ENCODE results near the gene LHX2.

The LHX2 gene

DNA sequence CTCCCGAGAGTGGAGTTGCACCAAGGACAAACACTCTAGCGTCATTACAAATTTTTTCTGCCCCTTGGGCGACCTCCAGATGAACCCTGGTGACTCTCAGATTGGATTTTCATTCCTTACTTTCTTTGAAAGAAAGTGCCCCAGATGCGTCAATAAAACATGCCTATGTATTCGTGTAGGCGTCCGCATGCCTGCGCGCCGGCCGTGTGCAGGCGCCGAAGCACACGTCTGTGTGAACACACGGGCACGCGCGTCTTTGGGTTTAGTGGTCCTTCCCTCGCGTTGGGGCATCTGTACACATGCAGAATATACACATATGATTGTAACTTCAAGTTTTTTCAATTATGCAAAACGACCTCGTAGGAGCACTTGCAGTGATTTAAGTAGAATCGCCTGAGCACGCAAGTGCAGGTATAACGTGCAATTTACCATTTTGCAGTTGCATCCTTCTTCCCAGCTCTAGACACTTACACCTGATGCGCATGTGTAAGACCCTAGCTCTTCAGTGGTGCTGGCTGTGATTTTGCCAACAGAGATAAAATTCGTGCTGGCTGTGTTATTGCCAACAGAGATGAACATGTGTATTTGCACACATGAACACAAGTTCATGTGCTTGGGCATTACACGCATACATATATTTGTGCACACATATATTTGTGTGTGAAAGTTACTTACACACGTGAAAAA lies 1.9 kb upstream of the LHX2 start:
- H3K27me3 ChIP-seq (ENCODE audit: control insufficient read depth, insufficient read depth, low read length): peaks cover 96% of the 10 kb centered on the region
- H3K36me3 ChIP-seq (ENCODE audit: control insufficient read depth, insufficient read depth, low read length): no peaks in the 10 kb centered on the region
- H3K4me1 ChIP-seq (ENCODE audit: control insufficient read depth, insufficient read depth, low read length): peaks cover 9% of the 10 kb centered on the region
- peak overlapping the region; percentile 45 for H3K4me3 ChIP-seq (ENCODE audit: low read depth, low read length)
- H3K9me3 ChIP-seq (ENCODE audit: control insufficient read depth, insufficient read depth, low read length): no peaks in the 10 kb centered on the region
- H3K9ac ChIP-seq (ENCODE audit: low read depth, low read length): no peak overlapping the region

GRCh38 chr9:124010303-124010664 lies 1.3 kb upstream of the LHX2 start:
- peaks cover 96% of the 10 kb centered on the region for H3K27me3 ChIP-seq (ENCODE audit: control insufficient read depth, insufficient read depth, low read length)
- no peaks in the 10 kb centered on the region for H3K9me3 ChIP-seq (ENCODE audit: control insufficient read depth, insufficient read depth, low read length)
- H3K4me3 ChIP-seq (ENCODE audit: low read depth, low read length): peak overlapping the region; percentile 50
- H3K9ac ChIP-seq (ENCODE audit: low read depth, low read length): no peak overlapping the region
- peaks cover 6% of the 10 kb centered on the region for H3K4me1 ChIP-seq (ENCODE audit: control insufficient read depth, insufficient read depth, low read length)
- H3K36me3 ChIP-seq (ENCODE audit: control insufficient read depth, insufficient read depth, low read length): no peaks in the 10 kb centered on the region

DNA sequence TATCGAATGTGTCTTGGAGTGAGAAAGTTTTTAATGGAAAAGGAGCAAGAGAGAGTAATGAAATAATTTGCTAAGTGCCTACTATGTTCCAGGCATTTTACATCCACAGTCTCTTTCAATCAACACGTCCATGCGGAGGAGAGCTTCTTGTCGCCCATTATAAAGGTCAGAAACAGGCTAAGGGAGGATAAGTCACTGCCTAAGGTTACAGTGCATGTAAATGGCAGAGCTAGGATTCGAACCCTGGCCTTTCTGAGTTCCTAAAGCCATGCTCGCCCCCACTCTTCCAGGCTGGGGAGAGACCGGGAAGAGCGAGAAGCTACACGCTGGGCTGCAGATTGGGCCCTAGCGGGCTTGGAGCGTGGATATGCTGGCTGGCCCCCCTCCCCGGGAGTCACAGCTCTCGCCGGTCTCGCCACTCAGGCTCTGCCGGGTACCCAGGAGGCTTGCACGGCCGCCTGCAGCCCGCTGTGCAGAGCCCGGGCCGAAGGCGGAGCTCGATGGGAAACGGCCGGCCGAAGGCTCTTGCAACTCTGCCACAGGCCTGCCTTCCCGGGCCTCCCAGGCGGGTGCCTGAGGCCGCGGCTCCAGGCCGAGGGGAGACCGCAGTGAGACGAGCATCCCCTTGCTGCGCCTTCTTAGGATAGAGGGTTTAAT lies 775 bp upstream of the LHX2 start:
- H3K4me3 ChIP-seq (ENCODE audit: low read depth, low read length): peak overlapping the region; percentile 50
- no peaks in the 10 kb centered on the region for H3K9me3 ChIP-seq (ENCODE audit: control insufficient read depth, insufficient read depth, low read length)
- H3K36me3 ChIP-seq (ENCODE audit: control insufficient read depth, insufficient read depth, low read length): no peaks in the 10 kb centered on the region
- peaks cover under 1% of the 10 kb centered on the region for H3K4me1 ChIP-seq (ENCODE audit: control insufficient read depth, insufficient read depth, low read length)
- H3K9ac ChIP-seq (ENCODE audit: low read depth, low read length): no peak overlapping the region
- H3K27me3 ChIP-seq (ENCODE audit: control insufficient read depth, insufficient read depth, low read length): peaks cover 96% of the 10 kb centered on the region

DNA sequence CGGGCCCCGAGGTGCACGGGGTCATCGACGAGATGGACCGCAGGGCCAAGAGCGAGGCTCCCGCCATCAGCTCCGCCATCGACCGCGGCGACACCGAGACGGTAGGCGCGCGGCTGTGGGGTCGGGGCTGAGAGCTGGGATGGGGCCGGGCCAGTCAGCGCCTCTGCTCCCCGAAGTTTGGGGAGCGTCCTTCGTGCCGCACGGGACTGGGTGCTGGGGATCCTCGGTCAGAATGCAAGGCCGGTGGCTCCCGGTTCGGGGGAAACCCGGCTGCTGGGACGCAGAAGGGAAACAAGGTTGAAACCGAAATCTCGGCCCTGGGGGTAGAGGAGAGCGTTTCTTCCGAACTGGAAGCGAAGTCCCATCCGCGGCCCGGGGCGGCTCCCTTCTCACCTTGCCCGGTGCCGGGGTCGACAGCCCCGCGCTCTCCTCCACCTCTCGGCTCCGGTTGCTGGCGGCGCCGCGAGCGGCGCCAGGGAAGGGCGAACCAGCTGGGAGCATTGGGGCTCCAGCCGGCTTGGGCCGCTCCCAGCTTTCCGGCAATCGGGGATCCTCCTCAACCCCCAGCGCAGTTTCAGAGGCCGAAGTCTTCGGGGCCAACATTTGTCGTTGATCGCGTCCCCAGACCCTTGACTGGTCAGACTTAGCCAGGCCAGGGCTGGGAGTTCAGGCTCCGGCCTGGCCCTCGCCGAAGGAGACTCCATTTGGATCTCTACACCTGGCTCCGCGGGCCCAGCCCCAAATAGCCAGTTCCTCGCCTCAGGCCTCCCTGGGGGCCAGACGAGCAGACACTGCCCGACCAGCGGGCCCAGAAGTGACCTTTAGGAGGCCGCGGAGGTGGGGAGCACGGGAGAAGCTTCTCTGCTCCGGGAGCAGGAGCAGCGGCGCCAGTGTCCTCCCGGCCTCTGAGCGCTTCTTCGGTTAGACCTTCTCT lies 1.1 kb downstream of the LHX2 start:
- Histone ChIP-seq H3K4me3 (ENCODE audit: low read depth, low read length) (peak overlapping the region; percentile 43), H3K27me3 (ENCODE audit: control insufficient read depth, insufficient read depth, low read length) (peaks cover 95% of the 10 kb centered on the region), H3K9ac (ENCODE audit: low read depth, low read length) (no peak overlapping the region)

GRCh38 chr9:124013309-124014210 lies 2.0 kb downstream of the LHX2 start:
- Histone ChIP-seq H3K4me1 (ENCODE audit: control insufficient read depth, insufficient read depth, low read length) (no peaks in the 10 kb centered on the region), H3K9me3 (ENCODE audit: control insufficient read depth, insufficient read depth, low read length) (no peaks in the 10 kb centered on the region), H3K4me3 (ENCODE audit: low read depth, low read length) (peak overlapping the region; percentile 43), H3K9ac (ENCODE audit: low read depth, low read length) (no peak overlapping the region), H3K27me3 (ENCODE audit: control insufficient read depth, insufficient read depth, low read length) (peaks cover 94% of the 10 kb centered on the region), H3K36me3 (ENCODE audit: control insufficient read depth, insufficient read depth, low read length) (no peaks in the 10 kb centered on the region)

More for the DNA sequence above, 1.1 kb downstream of the LHX2 start:
- H3K4me1 ChIP-seq (ENCODE audit: control insufficient read depth, insufficient read depth, low read length): no peaks in the 10 kb centered on the region
- H3K36me3 ChIP-seq (ENCODE audit: control insufficient read depth, insufficient read depth, low read length): no peaks in the 10 kb centered on the region
- no peaks in the 10 kb centered on the region for H3K9me3 ChIP-seq (ENCODE audit: control insufficient read depth, insufficient read depth, low read length)

DNA sequence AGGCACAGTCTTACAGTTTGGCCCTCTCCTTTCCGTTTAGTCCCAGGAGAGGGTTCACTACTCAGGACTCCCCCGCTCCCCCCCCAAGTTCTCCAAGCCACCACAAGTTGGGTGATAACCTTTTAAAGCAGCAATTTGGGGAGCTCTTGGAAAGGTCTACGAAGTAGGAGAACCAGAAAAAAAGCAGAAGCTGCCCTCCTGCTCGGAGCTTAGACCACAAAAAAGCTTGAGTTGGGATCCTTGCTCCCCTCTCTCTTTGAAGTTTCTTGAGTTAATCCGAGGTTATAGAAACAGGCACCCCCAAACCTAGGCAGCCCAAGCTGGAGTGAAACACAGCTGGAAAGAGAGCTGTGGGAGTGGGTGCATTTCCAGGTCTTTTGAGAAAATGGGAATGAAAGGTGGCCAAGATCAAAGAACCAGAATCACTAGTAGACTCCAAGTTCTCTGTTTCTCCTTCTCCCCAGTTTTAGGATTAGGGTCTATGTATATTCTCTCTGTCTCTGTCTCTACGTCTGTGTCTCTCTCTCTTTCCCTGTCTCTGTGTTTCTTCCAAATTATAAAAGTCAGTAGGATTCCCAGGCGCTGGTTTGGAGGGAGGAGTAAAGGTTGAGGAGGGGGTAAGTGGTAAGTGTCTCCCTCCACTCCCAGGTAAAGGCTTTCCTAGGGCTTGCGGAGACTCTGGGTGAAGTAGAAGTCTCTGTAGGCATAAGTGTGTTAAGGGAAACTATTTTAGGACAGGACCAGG lies 2.8 kb downstream of the LHX2 start:
- no peak overlapping the region for H3K9ac ChIP-seq (ENCODE audit: low read depth, low read length)
- no peaks in the 10 kb centered on the region for H3K4me1 ChIP-seq (ENCODE audit: control insufficient read depth, insufficient read depth, low read length)
- no peaks in the 10 kb centered on the region for H3K36me3 ChIP-seq (ENCODE audit: control insufficient read depth, insufficient read depth, low read length)
- peak overlapping the region; percentile 18 for H3K4me3 ChIP-seq (ENCODE audit: low read depth, low read length)
- peaks cover 94% of the 10 kb centered on the region for H3K27me3 ChIP-seq (ENCODE audit: control insufficient read depth, insufficient read depth, low read length)
- no peaks in the 10 kb centered on the region for H3K9me3 ChIP-seq (ENCODE audit: control insufficient read depth, insufficient read depth, low read length)

DNA sequence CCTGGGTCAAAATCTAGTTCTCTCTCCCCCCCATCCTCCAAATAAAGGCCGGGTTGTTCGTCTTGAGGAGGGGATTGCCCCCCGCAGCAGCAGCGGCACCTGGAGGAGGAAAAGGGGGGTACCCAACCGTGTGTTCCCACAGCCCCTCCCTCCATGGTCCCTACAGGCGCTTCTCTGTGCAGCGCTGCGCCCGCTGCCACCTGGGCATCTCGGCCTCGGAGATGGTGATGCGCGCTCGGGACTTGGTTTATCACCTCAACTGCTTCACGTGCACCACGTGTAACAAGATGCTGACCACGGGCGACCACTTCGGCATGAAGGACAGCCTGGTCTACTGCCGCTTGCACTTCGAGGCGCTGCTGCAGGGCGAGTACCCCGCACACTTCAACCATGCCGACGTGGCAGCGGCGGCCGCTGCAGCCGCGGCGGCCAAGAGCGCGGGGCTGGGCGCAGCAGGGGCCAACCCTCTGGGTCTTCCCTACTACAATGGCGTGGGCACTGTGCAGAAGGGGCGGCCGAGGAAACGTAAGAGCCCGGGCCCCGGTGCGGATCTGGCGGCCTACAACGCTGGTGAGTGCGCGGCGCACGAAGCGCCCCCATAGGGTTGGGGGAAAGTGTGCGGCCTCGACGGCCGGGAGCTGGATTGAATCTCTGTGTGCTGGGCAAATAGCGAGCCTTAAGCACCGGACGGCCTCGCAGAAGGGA lies 3.5 kb downstream of the LHX2 start:
- Histone ChIP-seq H3K27me3 (ENCODE audit: control insufficient read depth, insufficient read depth, low read length) (peaks cover 94% of the 10 kb centered on the region), H3K9ac (ENCODE audit: low read depth, low read length) (no peak overlapping the region)

DNA sequence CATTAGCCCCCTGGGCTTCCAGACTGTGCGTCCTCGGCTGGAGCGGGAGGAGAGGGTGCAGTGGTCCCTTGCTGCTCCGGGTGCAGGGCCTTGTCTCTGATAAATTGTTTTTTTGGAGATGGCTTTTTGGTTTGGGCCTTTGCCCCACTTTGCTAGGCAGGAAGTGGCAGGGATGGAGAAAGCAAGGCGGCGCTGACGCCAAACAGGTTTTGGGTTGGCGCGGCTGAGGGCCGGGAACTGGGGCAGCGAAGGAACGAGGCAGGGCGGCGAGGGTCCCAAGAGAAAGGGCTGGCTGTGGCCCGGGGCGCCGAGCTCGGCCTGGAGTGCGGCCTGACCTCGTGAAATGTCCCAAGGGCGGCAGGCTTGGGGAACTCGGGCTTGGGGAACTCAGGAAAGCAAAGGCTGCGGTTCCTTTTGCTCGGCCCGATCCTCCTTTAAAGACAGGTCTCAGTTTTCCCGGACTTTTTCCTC lies 4.1 kb downstream of the LHX2 start:
- H3K36me3 ChIP-seq (ENCODE audit: control insufficient read depth, insufficient read depth, low read length): no peaks in the 10 kb centered on the region
- H3K9ac ChIP-seq (ENCODE audit: low read depth, low read length): no peak overlapping the region
- H3K27me3 ChIP-seq (ENCODE audit: control insufficient read depth, insufficient read depth, low read length): peaks cover 94% of the 10 kb centered on the region
- peaks cover 4% of the 10 kb centered on the region for H3K4me1 ChIP-seq (ENCODE audit: control insufficient read depth, insufficient read depth, low read length)
- H3K4me3 ChIP-seq (ENCODE audit: low read depth, low read length): peak overlapping the region; percentile 45
- H3K9me3 ChIP-seq (ENCODE audit: control insufficient read depth, insufficient read depth, low read length): no peaks in the 10 kb centered on the region

More for the DNA sequence above, 3.5 kb downstream of the LHX2 start:
- peak overlapping the region; percentile 45 for H3K4me3 ChIP-seq (ENCODE audit: low read depth, low read length)
- peaks cover 4% of the 10 kb centered on the region for H3K4me1 ChIP-seq (ENCODE audit: control insufficient read depth, insufficient read depth, low read length)
- no peaks in the 10 kb centered on the region for H3K9me3 ChIP-seq (ENCODE audit: control insufficient read depth, insufficient read depth, low read length)
- H3K36me3 ChIP-seq (ENCODE audit: control insufficient read depth, insufficient read depth, low read length): no peaks in the 10 kb centered on the region

GRCh38 chr9:124016175-124017050 lies 4.8 kb downstream of the LHX2 start:
- Histone ChIP-seq H3K36me3 (ENCODE audit: control insufficient read depth, insufficient read depth, low read length) (no peaks in the 10 kb centered on the region), H3K9me3 (ENCODE audit: control insufficient read depth, insufficient read depth, low read length) (no peaks in the 10 kb centered on the region), H3K4me3 (ENCODE audit: low read depth, low read length) (peak overlapping the region; percentile 45), H3K9ac (ENCODE audit: low read depth, low read length) (no peak overlapping the region), H3K27me3 (ENCODE audit: control insufficient read depth, insufficient read depth, low read length) (peaks cover 97% of the 10 kb centered on the region), H3K4me1 (ENCODE audit: control insufficient read depth, insufficient read depth, low read length) (peaks cover 6% of the 10 kb centered on the region)

Data from iPS-15b (cell line).